ENCODE results near the gene ATOX1.

ATOX1 gene

GRCh38 chr5:151750121-151750520 is 8.3 kb downstream of the ATOX1 start:
- Mint-ChIP-seq H3K4me1 (peaks cover 12% of the 10 kb centered on the region), H3K27ac (no peak overlapping the region), H3K4me3 (no peak overlapping the region)

GRCh38 chr5:151745071-151745705 is 13.2 kb downstream of the ATOX1 start:
- Mint-ChIP-seq H3K4me1 (peaks cover 17% of the 10 kb centered on the region), H3K9me3 (no peaks in the 10 kb centered on the region), H3K27ac (no peak overlapping the region), H3K36me3 (ENCODE audit: low read depth) (peaks cover 11% of the 10 kb centered on the region), H3K27me3 (ENCODE audit: low read depth, poor library complexity) (no peaks in the 10 kb centered on the region), H3K4me3 (no peak overlapping the region)
- no peak for DNase-seq
- TF ChIP-seq CTCF (IDR thresholded peaks at IDR 0.05): no peak

More at GRCh38 chr5:151750121-151750520, 8.3 kb downstream of the ATOX1 start:
- peaks cover 21% of the 10 kb centered on the region for H3K36me3 Mint-ChIP-seq (ENCODE audit: low read depth)
- peaks cover 3% of the 10 kb centered on the region for H3K27me3 Mint-ChIP-seq (ENCODE audit: low read depth, poor library complexity)
- H3K9me3 Mint-ChIP-seq: no peaks in the 10 kb centered on the region
- DNase-seq: no peak
- TF ChIP-seq CTCF (IDR thresholded peaks at IDR 0.05): no peak

DNA sequence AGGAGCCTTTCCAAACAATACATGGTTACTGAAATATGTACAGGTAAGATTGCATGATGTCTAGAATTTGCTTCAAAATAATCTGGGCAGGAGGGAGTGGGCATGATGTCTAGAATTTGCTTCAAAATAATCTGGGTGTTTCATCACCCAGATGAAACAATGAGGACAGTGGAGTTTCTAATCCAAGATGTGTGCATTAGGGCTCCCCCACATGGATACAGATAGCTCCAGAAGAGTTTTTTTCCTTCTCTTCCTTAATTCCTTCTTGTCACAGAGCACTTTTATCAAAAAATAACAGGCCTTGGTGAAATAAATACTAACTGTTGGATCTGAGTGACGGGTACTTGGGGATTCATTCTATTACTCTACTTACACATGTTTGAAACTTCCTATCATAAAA is 14.9 kb downstream of the ATOX1 start:
- DNase-seq: no peak
- Mint-ChIP-seq H3K4me1 (peaks cover 30% of the 10 kb centered on the region), H3K4me3 (no peak overlapping the region), H3K27me3 (ENCODE audit: low read depth, poor library complexity) (no peaks in the 10 kb centered on the region), H3K27ac (no peak overlapping the region), H3K9me3 (no peaks in the 10 kb centered on the region), H3K36me3 (ENCODE audit: low read depth) (peaks cover 11% of the 10 kb centered on the region)
- TF ChIP-seq CTCF (IDR thresholded peaks at IDR 0.05): no peak

DNA sequence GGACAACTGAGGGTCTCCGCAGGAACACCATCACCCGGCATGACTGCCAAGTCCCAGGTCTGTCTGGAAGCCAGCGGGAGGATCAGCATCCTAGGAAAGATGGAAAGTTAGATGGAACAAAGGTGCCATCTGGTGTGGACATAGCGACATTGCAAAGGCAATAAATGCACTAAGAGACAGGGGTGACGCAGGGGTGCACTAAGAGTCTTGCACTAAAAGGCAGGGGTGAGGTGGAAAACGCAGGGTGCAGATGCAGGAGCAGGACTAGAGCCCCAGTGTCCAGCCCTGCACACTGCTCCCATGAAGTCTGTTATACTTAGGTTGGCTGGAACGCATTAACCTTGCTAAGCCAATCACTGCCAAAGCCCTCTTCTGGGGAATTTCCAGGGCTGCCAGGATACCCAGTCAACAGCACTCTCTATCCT is 15.5 kb downstream of the ATOX1 start:
- no peak overlapping the region for H3K27ac Mint-ChIP-seq
- no peak overlapping the region for H3K4me3 Mint-ChIP-seq
- H3K4me1 Mint-ChIP-seq: peaks cover 30% of the 10 kb centered on the region
- peak; percentile 77 for TF ChIP-seq CTCF (IDR thresholded peaks at IDR 0.05)
- no peaks in the 10 kb centered on the region for H3K27me3 Mint-ChIP-seq (ENCODE audit: low read depth, poor library complexity)
- peak; percentile 52 for DNase-seq
- H3K9me3 Mint-ChIP-seq: no peaks in the 10 kb centered on the region
- H3K36me3 Mint-ChIP-seq (ENCODE audit: low read depth): peaks cover 11% of the 10 kb centered on the region

DNA sequence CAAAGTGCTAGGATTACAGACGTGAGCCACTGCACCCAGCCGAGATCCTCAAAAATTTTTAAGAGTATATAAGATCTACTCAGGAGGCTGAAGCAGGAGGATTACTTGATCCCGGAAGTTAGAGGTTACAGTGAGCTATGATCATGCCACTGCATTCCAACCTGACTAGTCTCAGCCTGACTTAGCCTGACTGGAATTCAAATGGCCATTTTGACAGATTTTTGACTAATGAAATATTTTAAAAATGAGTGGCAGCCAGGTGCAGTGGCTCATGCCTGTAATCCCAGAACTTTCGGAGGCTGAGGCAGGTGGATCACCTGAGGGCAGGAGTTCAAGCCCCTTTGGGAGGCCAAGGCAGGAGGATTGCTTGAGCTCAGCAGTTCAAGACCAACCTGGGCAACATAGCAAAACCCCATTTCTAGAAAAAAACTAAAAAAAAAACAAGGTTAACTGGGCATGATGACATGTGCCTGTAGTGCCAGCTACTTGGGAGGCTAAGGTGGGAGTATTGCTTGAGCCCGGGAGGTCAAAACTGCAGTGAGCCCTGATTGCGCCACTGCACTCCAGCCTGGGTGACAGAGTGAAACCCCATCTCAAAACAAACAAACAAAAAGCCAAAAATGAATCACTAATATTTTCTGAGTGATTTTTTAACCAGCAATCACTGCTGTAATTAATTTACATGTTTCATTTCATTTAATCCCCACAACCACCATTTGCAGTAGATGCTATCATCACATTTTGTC is 16.6 kb downstream of the ATOX1 start:
- Mint-ChIP-seq H3K4me1 (peaks cover 35% of the 10 kb centered on the region), H3K4me3 (no peak overlapping the region), H3K9me3 (no peaks in the 10 kb centered on the region), H3K27me3 (ENCODE audit: low read depth, poor library complexity) (no peaks in the 10 kb centered on the region), H3K36me3 (ENCODE audit: low read depth) (peaks cover 11% of the 10 kb centered on the region), H3K27ac (no peak overlapping the region)
- DNase-seq: no peak
- no peak for TF ChIP-seq CTCF (IDR thresholded peaks at IDR 0.05)

Data from nephron progenitor cell (in vitro differentiated cells).